ENCODE data around the gene CABP1.

The CABP1 gene

DNA sequence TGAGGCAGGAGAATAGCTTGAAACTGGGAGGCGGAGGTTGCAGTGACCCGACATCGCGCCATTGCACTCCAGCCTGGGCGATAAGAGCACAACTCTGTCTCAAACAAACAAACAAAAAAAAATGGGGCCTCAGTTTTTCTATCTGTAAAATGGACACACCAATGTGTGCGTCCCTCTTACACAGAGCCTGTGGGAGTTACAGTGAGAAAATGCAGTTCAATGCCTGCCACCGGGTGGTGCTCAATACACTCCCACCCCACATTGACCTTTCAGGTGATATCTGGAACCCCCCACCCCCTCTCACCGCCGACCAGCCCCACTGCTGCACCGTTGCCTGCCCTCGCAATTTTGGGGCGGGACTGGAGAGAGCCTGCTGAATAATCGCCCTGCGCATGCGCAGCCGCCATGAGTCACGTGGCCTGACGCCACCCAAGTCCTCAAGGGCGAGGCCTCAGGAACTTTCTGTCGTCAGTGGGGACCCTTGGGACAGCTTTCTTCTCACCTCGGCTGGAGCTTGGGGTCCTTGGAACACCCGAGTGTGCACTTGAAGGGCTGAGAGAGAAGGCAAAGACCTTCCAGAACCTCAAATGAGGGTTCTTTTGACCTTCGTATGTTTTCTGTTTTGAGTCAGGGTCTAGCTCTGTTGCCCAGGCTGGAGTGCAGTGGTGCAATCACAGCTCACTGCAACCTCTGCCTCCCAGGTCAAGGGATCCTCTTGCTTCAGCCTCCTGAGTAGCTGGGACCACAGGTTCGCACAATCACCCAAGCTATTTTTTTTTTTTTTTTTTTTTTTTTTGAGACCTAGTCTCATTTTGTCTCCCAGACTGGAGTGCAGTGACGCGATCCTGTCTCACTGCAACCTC lies 14.6 kb upstream of the CABP1 start:
- Histone ChIP-seq H3K9me3 (ENCODE audit: control insufficient read depth, low read length) (no peaks in the 10 kb centered on the region), H3K4me3 (ENCODE audit: low read depth, low read length) (no peak overlapping the region), H3K9ac (no peak overlapping the region), H3K27ac (no peak overlapping the region), H2AFZ (peak overlapping the region; percentile 39), H3K36me3 (ENCODE audit: control insufficient read depth, insufficient read depth, low read length) (no peaks in the 10 kb centered on the region), H3K79me2 (no peaks in the 10 kb centered on the region), H3K4me1 (peaks cover 20% of the 10 kb centered on the region), H3K4me2 (ENCODE audit: low read length) (no peak overlapping the region), H3K27me3 (ENCODE audit: control insufficient read depth, insufficient read depth, low read length) (no peaks in the 10 kb centered on the region)
- TF ChIP-seq, protein P1, sequence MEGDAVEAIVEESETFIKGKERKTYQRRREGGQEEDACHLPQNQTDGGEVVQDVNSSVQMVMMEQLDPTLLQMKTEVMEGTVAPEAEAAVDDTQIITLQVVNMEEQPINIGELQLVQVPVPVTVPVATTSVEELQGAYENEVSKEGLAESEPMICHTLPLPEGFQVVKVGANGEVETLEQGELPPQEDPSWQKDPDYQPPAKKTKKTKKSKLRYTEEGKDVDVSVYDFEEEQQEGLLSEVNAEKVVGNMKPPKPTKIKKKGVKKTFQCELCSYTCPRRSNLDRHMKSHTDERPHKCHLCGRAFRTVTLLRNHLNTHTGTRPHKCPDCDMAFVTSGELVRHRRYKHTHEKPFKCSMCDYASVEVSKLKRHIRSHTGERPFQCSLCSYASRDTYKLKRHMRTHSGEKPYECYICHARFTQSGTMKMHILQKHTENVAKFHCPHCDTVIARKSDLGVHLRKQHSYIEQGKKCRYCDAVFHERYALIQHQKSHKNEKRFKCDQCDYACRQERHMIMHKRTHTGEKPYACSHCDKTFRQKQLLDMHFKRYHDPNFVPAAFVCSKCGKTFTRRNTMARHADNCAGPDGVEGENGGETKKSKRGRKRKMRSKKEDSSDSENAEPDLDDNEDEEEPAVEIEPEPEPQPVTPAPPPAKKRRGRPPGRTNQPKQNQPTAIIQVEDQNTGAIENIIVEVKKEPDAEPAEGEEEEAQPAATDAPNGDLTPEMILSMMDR (IDR thresholded peaks at IDR 0.05): no peak

DNA sequence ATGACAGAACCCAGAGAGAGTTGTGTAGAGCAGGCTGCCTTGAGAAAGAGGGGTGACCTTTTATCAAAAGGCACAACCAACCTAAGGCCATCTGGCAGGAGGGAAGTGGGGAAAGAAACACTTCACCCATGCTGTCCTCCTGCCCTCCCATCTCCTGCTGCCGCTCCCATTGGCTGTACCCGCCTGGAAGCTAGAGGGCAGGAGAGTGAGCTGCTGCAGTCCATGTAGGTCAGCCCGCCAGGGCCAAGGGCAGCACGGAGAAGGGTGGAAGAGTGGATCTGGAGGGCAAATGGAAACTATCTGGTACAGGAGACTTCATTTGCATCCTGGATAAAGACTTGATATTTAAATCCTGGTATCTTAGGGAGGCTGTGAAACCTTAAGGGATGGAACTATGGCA lies 11.5 kb upstream of the CABP1 start:
- Histone ChIP-seq H3K9ac (no peak overlapping the region), H3K27me3 (ENCODE audit: control insufficient read depth, insufficient read depth, low read length) (no peaks in the 10 kb centered on the region), H3K9me3 (ENCODE audit: control insufficient read depth, low read length) (no peaks in the 10 kb centered on the region), H3K27ac (peak overlapping the region; percentile 98), H2AFZ (peak overlapping the region; percentile 70), H3K4me1 (peaks cover 30% of the 10 kb centered on the region), H3K4me2 (ENCODE audit: low read length) (no peak overlapping the region), H3K36me3 (ENCODE audit: control insufficient read depth, insufficient read depth, low read length) (no peaks in the 10 kb centered on the region), H3K4me3 (ENCODE audit: low read depth, low read length) (no peak overlapping the region), H3K79me2 (no peaks in the 10 kb centered on the region)
- TF ChIP-seq, protein P1 (IDR thresholded peaks at IDR 0.05): peak; percentile 72

DNA sequence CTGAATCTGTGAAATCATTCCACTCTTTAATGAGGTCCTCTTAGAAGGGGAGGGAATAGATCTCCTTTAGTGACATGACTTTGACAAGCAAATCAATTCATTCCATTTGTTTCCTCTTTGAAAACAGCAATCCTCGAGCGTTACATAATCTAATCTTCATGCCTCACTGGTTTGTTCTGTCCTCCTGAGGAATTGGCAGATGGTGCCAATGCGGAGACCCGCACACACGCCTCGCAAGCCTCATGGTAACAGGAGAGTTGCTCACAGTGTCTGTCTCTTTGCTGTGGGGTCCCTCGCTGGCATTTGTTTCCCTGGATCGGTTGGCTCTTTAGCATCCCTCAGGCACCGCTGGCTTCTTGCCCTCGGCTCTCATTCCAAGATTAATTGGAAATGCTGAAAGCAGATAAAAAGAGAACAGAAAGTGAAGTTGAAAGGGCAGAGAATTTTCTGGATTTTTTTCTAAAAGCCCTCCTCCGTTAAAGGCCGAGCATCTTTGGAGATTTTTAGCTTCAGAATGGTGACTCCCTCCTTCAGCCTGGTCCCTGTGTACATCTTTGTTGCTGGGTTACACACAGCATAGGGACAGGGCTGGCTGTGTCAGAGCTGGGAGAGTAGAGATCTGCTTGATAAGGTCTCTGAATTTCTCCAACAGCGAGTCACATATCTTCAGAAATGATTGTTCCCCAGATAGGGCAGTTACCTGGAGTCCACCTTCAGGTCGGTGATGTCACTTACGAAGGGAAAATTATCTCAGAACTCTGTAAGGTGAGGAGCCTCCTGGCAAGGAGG lies 10.1 kb upstream of the CABP1 start:
- Histone ChIP-seq H3K9me3 (ENCODE audit: control insufficient read depth, low read length) (no peaks in the 10 kb centered on the region), H3K27ac (peak overlapping the region; percentile 98), H3K4me3 (ENCODE audit: low read depth, low read length) (peak overlapping the region; percentile 11), H3K9ac (peak overlapping the region; percentile 33), H3K36me3 (ENCODE audit: control insufficient read depth, insufficient read depth, low read length) (no peaks in the 10 kb centered on the region), H2AFZ (peak overlapping the region; percentile 51), H3K27me3 (ENCODE audit: control insufficient read depth, insufficient read depth, low read length) (no peaks in the 10 kb centered on the region), H3K79me2 (no peaks in the 10 kb centered on the region), H3K4me1 (peaks cover 30% of the 10 kb centered on the region), H3K4me2 (ENCODE audit: low read length) (peak overlapping the region; percentile 65)
- TF ChIP-seq, protein P1 (IDR thresholded peaks at IDR 0.05): no peak

DNA sequence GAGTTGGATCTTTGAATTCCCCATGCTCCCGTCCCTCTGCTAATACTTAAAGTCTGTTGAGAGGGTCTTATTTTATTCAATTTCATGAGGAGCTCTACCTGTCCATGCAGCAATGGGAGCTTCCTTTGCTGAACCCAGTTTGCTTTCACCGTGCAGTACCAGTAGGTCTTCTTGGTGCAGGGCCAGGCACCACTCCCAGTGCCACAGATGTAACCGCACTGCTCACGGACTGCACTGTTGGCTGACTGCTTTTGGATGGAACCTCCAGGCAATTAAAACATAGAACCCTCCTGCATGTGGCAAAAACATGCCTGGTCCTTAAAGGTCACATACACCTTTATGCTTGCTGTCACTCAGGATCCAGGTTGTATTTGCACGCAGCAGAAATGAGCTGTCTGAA lies 9.3 kb upstream of the CABP1 start:
- peak overlapping the region; percentile 65 for H3K4me2 ChIP-seq (ENCODE audit: low read length)
- peaks cover 30% of the 10 kb centered on the region for H3K4me1 ChIP-seq
- no peak overlapping the region for H3K4me3 ChIP-seq (ENCODE audit: low read depth, low read length)
- H3K27ac ChIP-seq: peak overlapping the region; percentile 98
- H2AFZ ChIP-seq: peak overlapping the region; percentile 63
- TF ChIP-seq, protein P1 (IDR thresholded peaks at IDR 0.05): no peak
- no peaks in the 10 kb centered on the region for H3K36me3 ChIP-seq (ENCODE audit: control insufficient read depth, insufficient read depth, low read length)
- H3K9ac ChIP-seq: peak overlapping the region; percentile 33
- no peaks in the 10 kb centered on the region for H3K79me2 ChIP-seq
- H3K9me3 ChIP-seq (ENCODE audit: control insufficient read depth, low read length): no peaks in the 10 kb centered on the region
- no peaks in the 10 kb centered on the region for H3K27me3 ChIP-seq (ENCODE audit: control insufficient read depth, insufficient read depth, low read length)

Measured in parathyroid adenoma (tissue), 2 donors.